Measurements from ENCODE around the gene PAX2. TPM values are rescaled to one million over a fixed set of nuclear protein-coding genes. Genes with fewer than 3 reads are reported as not detected.

Gene PAX2
- total RNA-seq, 2 donors from 2014 or later, result 0.38 to 0.90 TPM

- peak overlapping the region; percentile 19 for H3K27ac Mint-ChIP-seq
- H3K4me3 Mint-ChIP-seq, result peak overlapping the region; percentile 37 to 44
- ATAC-seq (replicated peaks in 1 of 2) (no peak), DNase-seq (no peak)
- no peaks in the 10 kb centered on the region for H3K9me3 Mint-ChIP-seq
- H3K4me1 Mint-ChIP-seq (ENCODE audit: low read depth), result peaks cover 40% of the 10 kb centered on the region
- H3K36me3 Mint-ChIP-seq (ENCODE audit: insufficient read depth in 2 of 2), result no peaks in the 10 kb centered on the region
- H3K27me3 Mint-ChIP-seq (ENCODE audit: low read depth), result peaks cover 77% of the 10 kb centered on the region
These were observed 2.3 kb downstream of the PAX2 start for GRCh38 chr10:100747456-100748230.

- no peak for ATAC-seq (replicated peaks in 1 of 2)
- no peak for DNase-seq
- peak overlapping the region; percentile 56 for H3K27ac Mint-ChIP-seq
- H3K9me3 Mint-ChIP-seq, result no peaks in the 10 kb centered on the region
- H3K4me1 Mint-ChIP-seq (ENCODE audit: low read depth), result peaks cover 38% of the 10 kb centered on the region
- peak overlapping the region; percentile 37 to 42 for H3K4me3 Mint-ChIP-seq
- H3K27me3 Mint-ChIP-seq (ENCODE audit: low read depth), result peaks cover 77% of the 10 kb centered on the region
- H3K36me3 Mint-ChIP-seq (ENCODE audit: insufficient read depth in 2 of 2), result no peaks in the 10 kb centered on the region
These were observed 3.1 kb downstream of the PAX2 start for GRCh38 chr10:100748231-100749058.

GRCh38 chr10:100749059-100749308 lies 3.6 kb downstream of the PAX2 start:
- Mint-ChIP-seq H3K27ac (peak overlapping the region; percentile 56), H3K27me3 (ENCODE audit: low read depth) (peaks cover 77% of the 10 kb centered on the region), H3K4me3 (peak overlapping the region; percentile 25 to 42), H3K4me1 (ENCODE audit: low read depth) (peaks cover 32% of the 10 kb centered on the region), H3K36me3 (ENCODE audit: insufficient read depth in 2 of 2) (no peaks in the 10 kb centered on the region), H3K9me3 (no peaks in the 10 kb centered on the region)
- DNase-seq (no peak), ATAC-seq (replicated peaks in 1 of 2) (no peak)

- Mint-ChIP-seq H3K9me3 (no peaks in the 10 kb centered on the region), H3K4me3 (peak overlapping the region; percentile 25 to 42), H3K27me3 (ENCODE audit: low read depth) (peaks cover 75% of the 10 kb centered on the region), H3K27ac (peak overlapping the region; percentile 56), H3K36me3 (ENCODE audit: insufficient read depth in 2 of 2) (no peaks in the 10 kb centered on the region), H3K4me1 (ENCODE audit: low read depth) (peaks cover 26% of the 10 kb centered on the region)
- DNase-seq (no peak), ATAC-seq (replicated peaks in 1 of 2) (no peak)
These were observed 4.2 kb downstream of the PAX2 start for GRCh38 chr10:100749309-100750217.

GRCh38 chr10:100750291-100751210 lies 5.2 kb downstream of the PAX2 start:
- Mint-ChIP-seq H3K4me3 (no peak overlapping the region), H3K27ac (no peak overlapping the region), H3K36me3 (ENCODE audit: insufficient read depth in 2 of 2) (no peaks in the 10 kb centered on the region), H3K27me3 (ENCODE audit: low read depth) (peaks cover 82% of the 10 kb centered on the region), H3K4me1 (ENCODE audit: low read depth) (peaks cover 24% of the 10 kb centered on the region), H3K9me3 (no peaks in the 10 kb centered on the region)
- DNase-seq, result no peak
- ATAC-seq (replicated peaks in 1 of 2), result no peak

GRCh38 chr10:100751211-100751933 lies 6.0 kb downstream of the PAX2 start:
- Mint-ChIP-seq H3K4me1 (ENCODE audit: low read depth) (peaks cover 20% of the 10 kb centered on the region), H3K27ac (no peak overlapping the region), H3K4me3 (no peak overlapping the region), H3K27me3 (ENCODE audit: low read depth) (peaks cover 86% of the 10 kb centered on the region), H3K36me3 (ENCODE audit: insufficient read depth in 2 of 2) (no peaks in the 10 kb centered on the region), H3K9me3 (no peaks in the 10 kb centered on the region)
- ATAC-seq (replicated peaks in 1 of 2) (no peak), DNase-seq (no peak)

- ATAC-seq (replicated peaks in 1 of 2), result no peak
- DNase-seq, result no peak
- no peak overlapping the region for H3K4me3 Mint-ChIP-seq
- no peaks in the 10 kb centered on the region for H3K9me3 Mint-ChIP-seq
- H3K4me1 Mint-ChIP-seq (ENCODE audit: low read depth), result no peaks in the 10 kb centered on the region
- H3K27me3 Mint-ChIP-seq (ENCODE audit: low read depth), result peaks cover 98% of the 10 kb centered on the region
- no peak overlapping the region for H3K27ac Mint-ChIP-seq
- H3K36me3 Mint-ChIP-seq (ENCODE audit: insufficient read depth in 2 of 2), result no peaks in the 10 kb centered on the region
These were observed 10.4 kb downstream of the PAX2 start for GRCh38 chr10:100755821-100756220.

- H3K27ac Mint-ChIP-seq, result no peak overlapping the region
- DNase-seq (no peak), ATAC-seq (replicated peaks in 1 of 2) (no peak)
- no peaks in the 10 kb centered on the region for H3K4me1 Mint-ChIP-seq (ENCODE audit: low read depth)
- H3K36me3 Mint-ChIP-seq (ENCODE audit: insufficient read depth in 2 of 2), result no peaks in the 10 kb centered on the region
- H3K4me3 Mint-ChIP-seq, result no peak overlapping the region
- H3K27me3 Mint-ChIP-seq (ENCODE audit: low read depth), result peaks cover 84% of the 10 kb centered on the region
- no peaks in the 10 kb centered on the region for H3K9me3 Mint-ChIP-seq
These were observed 13.9 kb downstream of the PAX2 start for GRCh38 chr10:100759331-100759730.

- Mint-ChIP-seq H3K9me3 (no peaks in the 10 kb centered on the region), H3K27ac (no peak overlapping the region), H3K27me3 (ENCODE audit: low read depth) (peaks cover 70% of the 10 kb centered on the region), H3K4me1 (ENCODE audit: low read depth) (no peaks in the 10 kb centered on the region), H3K4me3 (no peak overlapping the region), H3K36me3 (ENCODE audit: insufficient read depth in 2 of 2) (no peaks in the 10 kb centered on the region)
- no peak for ATAC-seq (replicated peaks in 1 of 2)
- no peak for DNase-seq
These were observed 15.3 kb downstream of the PAX2 start for GRCh38 chr10:100760726-100761125.

- H3K27ac Mint-ChIP-seq, result no peak overlapping the region
These were observed 15.8 kb downstream of the PAX2 start for GRCh38 chr10:100761191-100761590.

GRCh38 chr10:100763043-100763747 lies 17.8 kb downstream of the PAX2 start:
- Mint-ChIP-seq H3K4me3 (no peak overlapping the region), H3K27ac (no peak overlapping the region), H3K27me3 (ENCODE audit: low read depth) (peaks cover 55% of the 10 kb centered on the region), H3K9me3 (no peaks in the 10 kb centered on the region), H3K4me1 (ENCODE audit: low read depth) (no peaks in the 10 kb centered on the region), H3K36me3 (ENCODE audit: insufficient read depth in 2 of 2) (no peaks in the 10 kb centered on the region)
- no peak for DNase-seq
- ATAC-seq (replicated peaks in 1 of 2), result no peak

More at GRCh38 chr10:100761191-100761590, 15.8 kb downstream of the PAX2 start:
- no peak overlapping the region for H3K4me3 Mint-ChIP-seq
- H3K36me3 Mint-ChIP-seq (ENCODE audit: insufficient read depth in 2 of 2), result no peaks in the 10 kb centered on the region
- no peaks in the 10 kb centered on the region for H3K9me3 Mint-ChIP-seq
- peaks cover 66% of the 10 kb centered on the region for H3K27me3 Mint-ChIP-seq (ENCODE audit: low read depth)
- DNase-seq (no peak), ATAC-seq (replicated peaks in 1 of 2) (no peak)
- H3K4me1 Mint-ChIP-seq (ENCODE audit: low read depth), result no peaks in the 10 kb centered on the region
